ENCODE data around the gene ABCC8. TPM values are rescaled to one million over a fixed set of nuclear protein-coding genes. Genes with fewer than 3 reads are reported as not detected.

Gene ABCC8
- total and polyA plus RNA-seq, 2 experiments from 2014 or later, result not detected

DNA sequence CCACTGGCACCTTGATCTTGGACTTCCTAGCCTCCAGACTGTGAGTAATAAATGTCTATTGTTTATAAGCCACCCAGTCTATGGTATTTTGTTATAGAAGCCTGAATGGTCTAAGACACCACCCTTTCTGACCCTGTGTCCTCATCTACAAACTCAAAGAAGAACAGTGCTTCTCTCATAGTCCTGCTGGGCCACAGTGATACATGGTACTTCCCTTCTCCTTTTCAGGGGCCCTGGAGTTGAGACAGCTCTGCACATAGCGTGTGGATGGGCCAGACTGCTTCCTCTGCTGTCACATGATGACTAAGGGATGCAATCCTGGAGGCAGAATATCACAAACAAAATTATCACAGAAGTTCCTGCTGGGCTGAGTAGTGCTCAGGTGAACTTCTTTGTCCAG is 93.2 kb downstream of the ABCC8 start:
- H3K9me3 ChIP-seq (ENCODE audit: low read depth), result no peaks in the 10 kb centered on the region
- no peaks in the 10 kb centered on the region for H4K20me1 ChIP-seq (ENCODE audit: insufficient read depth)
- peak; percentile 45 for DNase-seq
- no peaks in the 10 kb centered on the region for H3K9me2 ChIP-seq (ENCODE audit: insufficient read depth)
- H3K4me2 ChIP-seq (ENCODE audit: unreplicated experiment), result no peak overlapping the region
- H2AFZ ChIP-seq, result no peak overlapping the region
- TF ChIP-seq EZH2 (IDR thresholded peaks at IDR 0.05; ENCODE audit: insufficient read depth, poor library complexity, severe bottlenecking) (no peak), EZH2phosphoT487 (IDR thresholded peaks at IDR 0.05; ENCODE audit: insufficient read depth, low read depth) (no peak)
- H3K79me2 ChIP-seq (ENCODE audit: insufficient read depth), result no peaks in the 10 kb centered on the region
- H3K9ac ChIP-seq, result no peak overlapping the region
- H3K27me3 ChIP-seq (replicated peaks; ENCODE audit: insufficient read depth), result no peaks in the 10 kb centered on the region
- in situ Hi-C loops (cut with MboI), result loop anchor here (10.0 kb wide), 1 partner anchor 121 kb away; no protein-coding TSS in a partner anchor
- H3K27ac ChIP-seq, result no peak overlapping the region
- WGBS, 2 experiments (ENCODE audit: low coverage in 1 of 2, low lambda C conversion rate in 2 of 2, missing lambda C conversion rate in 2 of 2), result 91 to 94% methylated on average over 1 of the region's 1 CpG
- 0 out of 2 replicates have a peak, but pooled peaks cover 7% of the 10 kb centered on the region for H3F3A ChIP-seq (ENCODE audit: insufficient read depth)
- no peaks in the 10 kb centered on the region for H3K36me3 ChIP-seq (ENCODE audit: low read depth)
- H3K4me3 ChIP-seq, result no peak overlapping the region
- peaks cover 15% of the 10 kb centered on the region for H3K4me1 ChIP-seq (ENCODE audit: insufficient read depth)

DNA sequence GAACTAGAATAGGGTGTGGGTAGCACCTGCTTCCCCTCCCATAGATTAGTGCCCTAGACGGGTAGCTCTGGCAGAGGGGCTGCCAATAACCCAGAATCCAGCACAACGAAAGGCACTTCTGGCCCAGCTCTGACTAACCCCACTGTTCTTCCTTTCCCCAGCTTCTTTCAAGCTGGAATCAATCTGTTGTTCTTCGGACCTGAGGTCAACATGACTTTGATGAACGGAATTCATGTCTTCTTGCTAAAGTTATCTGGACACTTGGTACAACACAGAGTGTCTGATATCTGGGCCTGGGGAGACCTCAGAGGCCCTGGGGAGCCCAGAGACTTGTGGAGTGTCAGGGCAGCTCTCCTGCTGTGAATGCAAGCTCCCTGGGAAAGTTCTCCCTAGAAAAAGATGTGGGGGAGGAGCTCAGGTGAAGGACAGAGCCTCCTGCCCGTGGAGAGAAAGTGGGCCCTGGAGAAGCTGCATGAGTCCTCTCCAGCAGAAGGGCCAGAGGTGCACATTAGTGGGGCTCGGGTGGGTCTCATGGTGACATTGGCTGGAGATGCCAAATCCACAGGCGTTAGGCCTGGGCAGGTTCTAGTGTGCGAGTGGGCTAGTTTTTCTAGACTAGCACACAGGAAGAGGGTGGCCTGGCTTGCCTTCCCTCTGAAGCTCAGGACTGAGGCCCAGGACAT is 94.5 kb downstream of the ABCC8 start:
- H3K27me3 ChIP-seq (replicated peaks; ENCODE audit: insufficient read depth), result no peaks in the 10 kb centered on the region
- H3K79me2 ChIP-seq (ENCODE audit: insufficient read depth), result no peaks in the 10 kb centered on the region
- WGBS, 2 experiments (ENCODE audit: low coverage in 1 of 2, low lambda C conversion rate in 2 of 2, missing lambda C conversion rate in 2 of 2), result 64 to 67% methylated on average over 8 of the region's 8 CpGs
- peak; percentile 40 for DNase-seq
- H3K9me2 ChIP-seq (ENCODE audit: insufficient read depth), result no peaks in the 10 kb centered on the region
- no peaks in the 10 kb centered on the region for H4K20me1 ChIP-seq (ENCODE audit: insufficient read depth)
- H3K27ac ChIP-seq, result no peak overlapping the region
- no peak overlapping the region for H3K4me3 ChIP-seq
- H3K4me1 ChIP-seq (ENCODE audit: insufficient read depth), result peaks cover 15% of the 10 kb centered on the region
- H2AFZ ChIP-seq, result no peak overlapping the region
- H3K9ac ChIP-seq, result no peak overlapping the region
- in situ Hi-C loops (cut with MboI), result loop anchor here (10.0 kb wide), 1 partner anchor 123 kb away; no protein-coding TSS in a partner anchor
- no peak for TF ChIP-seq EZH2 (IDR thresholded peaks at IDR 0.05; ENCODE audit: insufficient read depth, poor library complexity, severe bottlenecking)
- TF ChIP-seq EZH2phosphoT487 (IDR thresholded peaks at IDR 0.05; ENCODE audit: insufficient read depth, low read depth), result no peak
- no peak overlapping the region for H3K4me2 ChIP-seq (ENCODE audit: unreplicated experiment)
- no peaks in the 10 kb centered on the region for H3K9me3 ChIP-seq (ENCODE audit: low read depth)
- H3F3A ChIP-seq (ENCODE audit: insufficient read depth), result 0 out of 2 replicates have a peak, but pooled peaks cover 7% of the 10 kb centered on the region
- no peaks in the 10 kb centered on the region for H3K36me3 ChIP-seq (ENCODE audit: low read depth)

DNA sequence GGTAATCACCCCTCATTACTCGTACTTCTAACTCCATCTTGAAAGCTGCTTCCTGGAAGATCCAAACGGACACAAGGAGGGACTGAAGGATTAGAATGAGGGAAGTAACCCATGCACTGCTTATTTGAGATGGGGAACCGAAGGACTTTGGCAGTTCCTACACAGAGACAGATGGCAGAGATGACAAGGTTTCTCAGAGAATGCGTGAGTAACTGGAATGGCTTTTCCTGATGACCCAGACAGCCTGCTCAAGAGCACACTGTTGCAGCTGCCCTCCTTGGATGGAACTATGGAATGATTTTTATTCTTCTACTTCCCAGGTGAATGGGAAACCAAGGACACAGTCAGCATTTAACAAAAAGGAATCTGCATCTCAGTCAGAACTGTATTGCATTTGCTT is 95.5 kb downstream of the ABCC8 start:
- peak overlapping the region; percentile 40 for H3K4me2 ChIP-seq (ENCODE audit: unreplicated experiment)
- H3K9me2 ChIP-seq (ENCODE audit: insufficient read depth), result no peaks in the 10 kb centered on the region
- in situ Hi-C loops (cut with MboI), result loop anchor here (10.0 kb wide), 1 partner anchor 124 kb away; no protein-coding TSS in a partner anchor
- H3F3A ChIP-seq (ENCODE audit: insufficient read depth), result 0 out of 2 replicates have a peak, but pooled peaks cover 7% of the 10 kb centered on the region
- DNase-seq, result peak; percentile 50
- H3K9me3 ChIP-seq (ENCODE audit: low read depth), result no peaks in the 10 kb centered on the region
- no peaks in the 10 kb centered on the region for H3K79me2 ChIP-seq (ENCODE audit: insufficient read depth)
- WGBS, 2 experiments (ENCODE audit: low coverage in 1 of 2, low lambda C conversion rate in 2 of 2, missing lambda C conversion rate in 2 of 2), result 48 to 73% methylated on average over 4 of the region's 4 CpGs
- H3K27me3 ChIP-seq (replicated peaks; ENCODE audit: insufficient read depth), result no peaks in the 10 kb centered on the region
- no peak for TF ChIP-seq EZH2 (IDR thresholded peaks at IDR 0.05; ENCODE audit: insufficient read depth, poor library complexity, severe bottlenecking)
- no peak for TF ChIP-seq EZH2phosphoT487 (IDR thresholded peaks at IDR 0.05; ENCODE audit: insufficient read depth, low read depth)
- no peak overlapping the region for H2AFZ ChIP-seq
- H3K4me1 ChIP-seq (ENCODE audit: insufficient read depth), result peaks cover 15% of the 10 kb centered on the region
- H4K20me1 ChIP-seq (ENCODE audit: insufficient read depth), result no peaks in the 10 kb centered on the region
- H3K27ac ChIP-seq, result no peak overlapping the region
- H3K4me3 ChIP-seq, result no peak overlapping the region
- no peak overlapping the region for H3K9ac ChIP-seq
- no peaks in the 10 kb centered on the region for H3K36me3 ChIP-seq (ENCODE audit: low read depth)

DNA sequence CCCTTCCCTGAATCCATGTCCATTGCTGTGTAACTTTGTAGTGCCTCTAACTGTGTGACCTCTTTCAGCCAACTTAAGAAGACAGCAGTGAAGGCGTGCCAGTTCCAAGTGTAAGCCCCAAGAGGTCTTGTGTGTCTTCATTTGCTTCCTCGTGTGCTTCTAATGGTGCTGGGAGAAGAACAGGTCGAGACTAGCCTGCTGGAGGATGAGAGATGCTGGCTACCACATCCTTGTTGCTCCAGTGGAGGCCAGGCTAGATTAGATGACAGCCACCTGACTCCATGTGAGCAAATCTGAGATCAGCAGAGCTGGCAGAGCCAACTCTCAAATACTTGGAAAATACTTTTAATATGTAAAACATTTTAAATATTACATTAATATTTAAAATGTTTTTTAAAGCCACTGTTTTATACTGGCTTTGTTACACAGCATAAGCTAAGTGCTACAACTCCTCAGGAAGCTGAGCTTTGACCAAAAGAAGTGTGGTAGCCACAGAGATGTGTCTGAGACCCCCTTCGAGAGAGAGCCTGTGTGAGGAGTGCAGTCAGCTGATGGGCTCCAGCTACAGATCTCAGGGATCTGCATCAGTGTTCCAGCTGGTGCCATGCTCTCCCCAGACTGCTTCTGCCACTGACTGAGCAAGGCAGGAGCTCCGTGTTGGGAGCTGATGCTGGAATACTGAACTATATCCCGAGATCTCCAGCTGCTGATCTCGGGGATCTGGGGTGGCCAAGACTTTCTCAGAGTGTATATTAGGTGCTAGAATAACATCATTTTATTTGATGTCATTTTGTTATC is 97.1 kb downstream of the ABCC8 start:
- H3K27me3 ChIP-seq (replicated peaks; ENCODE audit: insufficient read depth), result no peaks in the 10 kb centered on the region
- WGBS, 2 experiments (ENCODE audit: low coverage in 1 of 2, low lambda C conversion rate in 2 of 2, missing lambda C conversion rate in 2 of 2), result 83 to 85% methylated on average over 7 of the region's 7 CpGs
- no peak overlapping the region for H3K27ac ChIP-seq
- H3F3A ChIP-seq (ENCODE audit: insufficient read depth), result 0 out of 2 replicates have a peak, but pooled peaks cover 7% of the 10 kb centered on the region
- H3K9me2 ChIP-seq (ENCODE audit: insufficient read depth), result no peaks in the 10 kb centered on the region
- no peaks in the 10 kb centered on the region for H4K20me1 ChIP-seq (ENCODE audit: insufficient read depth)
- H3K79me2 ChIP-seq (ENCODE audit: insufficient read depth), result no peaks in the 10 kb centered on the region
- TF ChIP-seq EZH2 (IDR thresholded peaks at IDR 0.05; ENCODE audit: insufficient read depth, poor library complexity, severe bottlenecking), result no peak
- no peak for TF ChIP-seq EZH2phosphoT487 (IDR thresholded peaks at IDR 0.05; ENCODE audit: insufficient read depth, low read depth)
- no peak overlapping the region for H3K4me3 ChIP-seq
- in situ Hi-C loops (cut with MboI), result loop anchor here (10.0 kb wide), 1 partner anchor 125 kb away; no protein-coding TSS in a partner anchor
- H2AFZ ChIP-seq, result no peak overlapping the region
- no peaks in the 10 kb centered on the region for H3K36me3 ChIP-seq (ENCODE audit: low read depth)
- no peak overlapping the region for H3K4me2 ChIP-seq (ENCODE audit: unreplicated experiment)
- H3K9ac ChIP-seq, result no peak overlapping the region
- peaks cover 15% of the 10 kb centered on the region for H3K4me1 ChIP-seq (ENCODE audit: insufficient read depth)
- H3K9me3 ChIP-seq (ENCODE audit: low read depth), result no peaks in the 10 kb centered on the region
- no peak for DNase-seq

Data from GM23248 (cell line).